Thyroid gland (tissue), 4 donors: ENCODE measurements around the gene PIK3AP1. TPM values are rescaled to one million over a fixed set of nuclear protein-coding genes. Genes with fewer than 3 reads are reported as not detected.
"Not testable (repeated sequence)": the region's sequence is repeated elsewhere in the genome, so short reads cannot be mapped to it uniquely, and the experiment has no call there.

Experiments used
- DNase-seq, 2 donors: peaks; one replicate each; pipeline ENCODE4 v3.0.0-alpha.2; 2019
- H3K27ac ChIP-seq, 3 donors: fragments of 200-600 bp; sonication (generic); 1 replicate in 2 of 3; 2 replicates in 1 of 3; pipeline ENCODE4 v1.5.1; 2016 to 2019; ENCODE audit warnings: mild to moderate bottlenecking in 1 of 3, moderate library complexity in 1 of 3
- H3K27me3 ChIP-seq: fragments of 200-600 bp; sonication (generic); one replicate; pipeline ENCODE4 v1.5.1; 2019
- H3K36me3 ChIP-seq, 2 donors: fragments of 200-600 bp; sonication (generic); one replicate each; pipeline ENCODE4 v1.5.1; 2016 to 2019
- H3K4me1 ChIP-seq, 2 donors: fragments of 200-600 bp; sonication (generic); one replicate each; pipeline ENCODE4 v1.5.1; 2017 to 2019
- H3K4me3 ChIP-seq, 3 donors: fragments of 200-600 bp; sonication (generic); replicated peaks in 1 of 3; 1 replicate in 2 of 3; 2 replicates in 1 of 3; pipeline ENCODE4 v1.5.1; 2016; ENCODE audit warnings: mild to moderate bottlenecking in 1 of 3
- H3K9me3 ChIP-seq: fragments of 200-600 bp; sonication (generic); one replicate; pipeline ENCODE4 v1.5.1; 2017
- CTCF ChIP-seq, 6 experiments: fragments of 200-600 bp in 3 of 6; fragments of 450-650 bp in 3 of 6; sonication (generic) in 3 of 6; IDR thresholded peaks; one replicate each; pipeline ENCODE4 v1.5.1; 2016 to 2019; ENCODE audit warnings: antibody characterized with exemption in 6 of 6, mild to moderate bottlenecking in 2 of 6, inconsistent platforms in 1 of 6, moderate library complexity in 1 of 6
- POLR2A ChIP-seq, 2 donors: fragments of 450-650 bp; IDR thresholded peaks; one replicate each; pipeline ENCODE4 v1.6.1; 2017; ENCODE audit warnings: antibody characterized with exemption in 2 of 2, mild to moderate bottlenecking in 2 of 2, moderate library complexity in 1 of 2
- WGBS, 2 donors: methylation state at CpG; one replicate each; pipeline ENCODE4 v1.1.5; 2017; 5-methylcytosine and 5-hydroxymethylcytosine counted together
- intact Hi-C: fragments of 100-400 bp; cut with DNase I; formaldehyde crosslinking; loops from one replicate; pipeline ENCODE4 v1.15.1; 2023
- total RNA-seq, 4 donors: library from RNA; depleted of rRNA; stranded (reverse); fragments of >200 nt; gene quantifications; one replicate each; pipeline ENCODE4 v1.2.3, GENCODE V29; 2016

The PIK3AP1 gene
- total RNA-seq, 4 donors from 2014 or later: 8.6 to 13.9 (median 12.0) TPM

GRCh38 chr10:96747734-96748550, 27.6 kb upstream of the PIK3AP1 start:
- TF ChIP-seq CTCF (IDR thresholded peaks at IDR 0.05) (no peak), POLR2A (IDR thresholded peaks at IDR 0.05) (no peak)
- intact Hi-C loops: no loop called here
- no peak overlapping the region for H3K27ac ChIP-seq
- 69 to 75% methylated on average over 7 of the region's 7 CpGs for WGBS, 2 donors
- no peaks in the 10 kb centered on the region for H3K9me3 ChIP-seq
- no peaks in the 10 kb centered on the region for H3K36me3 ChIP-seq
- no peaks in the 10 kb centered on the region for H3K27me3 ChIP-seq
- no peak for DNase-seq
- no peaks in the 10 kb centered on the region for H3K4me1 ChIP-seq
- no peak overlapping the region for H3K4me3 ChIP-seq

GRCh38 chr10:96746503-96746902, 26.2 kb upstream of the PIK3AP1 start:
- no peak overlapping the region for H3K27ac ChIP-seq
- DNase-seq: no peak
- no peaks in the 10 kb centered on the region for H3K4me1 ChIP-seq
- no peaks in the 10 kb centered on the region for H3K36me3 ChIP-seq
- no peaks in the 10 kb centered on the region for H3K27me3 ChIP-seq
- TF ChIP-seq CTCF (IDR thresholded peaks at IDR 0.05) (no peak), POLR2A (IDR thresholded peaks at IDR 0.05) (no peak)
- H3K9me3 ChIP-seq: no peaks in the 10 kb centered on the region
- no peak overlapping the region for H3K4me3 ChIP-seq
- intact Hi-C loops: no loop called here
- 84 to 86% methylated on average over 3 of the region's 3 CpGs for WGBS, 2 donors

GRCh38 chr10:96745950-96746349, 25.6 kb upstream of the PIK3AP1 start:
- Histone ChIP-seq H3K36me3 (no peaks in the 10 kb centered on the region), H3K9me3 (no peaks in the 10 kb centered on the region), H3K27ac (no peak overlapping the region), H3K27me3 (no peaks in the 10 kb centered on the region), H3K4me3 (no peak overlapping the region), H3K4me1 (no peaks in the 10 kb centered on the region)
- TF ChIP-seq CTCF (IDR thresholded peaks at IDR 0.05): no peak
- no peak for TF ChIP-seq POLR2A (IDR thresholded peaks at IDR 0.05)
- intact Hi-C loops: no loop called here
- no peak for DNase-seq

GRCh38 chr10:96743988-96744585, 23.8 kb upstream of the PIK3AP1 start:
- no peaks in the 10 kb centered on the region for H3K9me3 ChIP-seq
- no peak overlapping the region for H3K27ac ChIP-seq
- peak in 1 of 2 donors; percentile 5 for DNase-seq
- H3K27me3 ChIP-seq: no peaks in the 10 kb centered on the region
- H3K4me3 ChIP-seq: no peak overlapping the region
- no peaks in the 10 kb centered on the region for H3K4me1 ChIP-seq
- intact Hi-C loops: no loop called here
- 75 to 77% methylated on average over 7 of the region's 7 CpGs for WGBS, 2 donors
- H3K36me3 ChIP-seq: no peaks in the 10 kb centered on the region
- TF ChIP-seq CTCF (IDR thresholded peaks at IDR 0.05) (peak in 3 of 6 experiments; percentile 15 to 35 (median 18)), POLR2A (IDR thresholded peaks at IDR 0.05) (no peak)

GRCh38 chr10:96741557-96741956, 21.2 kb upstream of the PIK3AP1 start:
- H3K36me3 ChIP-seq, DNase-seq, H3K4me3 ChIP-seq, H3K9me3 ChIP-seq, H3K4me1 ChIP-seq, intact Hi-C loops, H3K27ac ChIP-seq, H3K27me3 ChIP-seq: not testable (repeated sequence)
- WGBS, 2 donors: 81 to 82% methylated on average over 6 of the region's 6 CpGs
